BE2C (cell line): ENCODE results near the gene DRG1.

Source experiments
- DNase-seq: peaks from one replicate; pipeline ENCODE4 v3.0.0-alpha.2; 2020
- H3K27me3 ChIP-seq: fragments of 250-450 bp; sonication (Bioruptor Pico); 2 replicates; pipeline ENCODE4 v1.5.1; 2020; ENCODE audit warnings: mild to moderate bottlenecking
- H3K36me3 ChIP-seq: fragments of 250-450 bp; sonication (Bioruptor Pico); 2 replicates; pipeline ENCODE4 v1.5.1; 2020; ENCODE audit warnings: mild to moderate bottlenecking
- H3K4me1 ChIP-seq: fragments of 250-450 bp; sonication (Bioruptor Pico); 2 replicates; pipeline ENCODE4 v1.5.1; 2020
- H3K4me3 ChIP-seq: 2 replicates; pipeline ENCODE4 v1.5.1; 2011; ENCODE audit warnings: low read depth, low read length
- H3K9me3 ChIP-seq: fragments of 250-450 bp; sonication (Bioruptor Pico); 2 replicates; pipeline ENCODE4 v1.5.1; 2020
- TF ChIP-seq, protein P1 (sequence below): IDR thresholded peaks from 2 replicates; pipeline ENCODE4 v1.5.1; 2012; ENCODE audit warnings: mild to moderate bottlenecking, low read depth, low read length

The DRG1 gene

DNA sequence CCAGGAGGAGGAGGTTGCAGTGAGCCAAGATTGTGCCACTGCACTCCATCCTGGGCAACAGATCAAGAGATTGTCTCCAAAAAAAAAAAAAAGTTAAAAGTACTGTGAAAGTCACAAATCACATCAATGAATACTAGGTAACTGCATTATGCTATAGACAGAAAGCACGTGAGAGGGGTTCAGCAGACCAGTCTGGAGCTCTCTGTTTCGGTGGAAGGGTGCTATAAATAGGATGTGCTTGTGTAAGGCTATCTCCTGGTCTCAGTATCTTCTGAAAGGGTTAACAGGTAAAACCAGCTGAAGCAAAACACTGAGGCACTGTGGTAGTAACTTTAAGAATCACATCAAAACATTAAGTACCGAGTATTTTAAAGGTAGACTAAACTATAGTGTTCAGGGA is 46.8 kb downstream of the DRG1 start:
- no peak for DNase-seq
- Histone ChIP-seq H3K27me3 (no peaks in the 10 kb centered on the region), H3K9me3 (no peaks in the 10 kb centered on the region), H3K36me3 (peaks cover 51% of the 10 kb centered on the region), H3K4me3 (no peak overlapping the region), H3K4me1 (no peaks in the 10 kb centered on the region)
- TF ChIP-seq, protein P1, sequence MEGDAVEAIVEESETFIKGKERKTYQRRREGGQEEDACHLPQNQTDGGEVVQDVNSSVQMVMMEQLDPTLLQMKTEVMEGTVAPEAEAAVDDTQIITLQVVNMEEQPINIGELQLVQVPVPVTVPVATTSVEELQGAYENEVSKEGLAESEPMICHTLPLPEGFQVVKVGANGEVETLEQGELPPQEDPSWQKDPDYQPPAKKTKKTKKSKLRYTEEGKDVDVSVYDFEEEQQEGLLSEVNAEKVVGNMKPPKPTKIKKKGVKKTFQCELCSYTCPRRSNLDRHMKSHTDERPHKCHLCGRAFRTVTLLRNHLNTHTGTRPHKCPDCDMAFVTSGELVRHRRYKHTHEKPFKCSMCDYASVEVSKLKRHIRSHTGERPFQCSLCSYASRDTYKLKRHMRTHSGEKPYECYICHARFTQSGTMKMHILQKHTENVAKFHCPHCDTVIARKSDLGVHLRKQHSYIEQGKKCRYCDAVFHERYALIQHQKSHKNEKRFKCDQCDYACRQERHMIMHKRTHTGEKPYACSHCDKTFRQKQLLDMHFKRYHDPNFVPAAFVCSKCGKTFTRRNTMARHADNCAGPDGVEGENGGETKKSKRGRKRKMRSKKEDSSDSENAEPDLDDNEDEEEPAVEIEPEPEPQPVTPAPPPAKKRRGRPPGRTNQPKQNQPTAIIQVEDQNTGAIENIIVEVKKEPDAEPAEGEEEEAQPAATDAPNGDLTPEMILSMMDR = no peak

DNA sequence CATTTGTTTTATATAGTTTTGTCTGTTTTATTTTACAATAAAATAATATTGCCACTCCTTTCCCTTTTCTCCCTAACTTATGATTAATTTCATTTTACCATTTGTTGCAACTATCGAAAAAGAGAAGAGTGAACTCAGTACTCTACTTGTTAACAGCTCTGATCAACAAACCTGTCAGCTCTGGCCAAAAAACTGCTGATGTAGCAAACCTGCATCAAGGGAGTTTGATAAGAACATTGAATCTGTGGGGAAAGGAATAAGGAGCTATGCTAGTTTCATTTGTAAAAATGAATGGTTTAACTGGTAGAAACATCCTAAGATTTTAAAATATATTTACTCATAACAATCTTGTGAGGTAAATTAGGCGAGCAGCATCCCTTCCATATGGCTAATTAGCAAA is 47.4 kb downstream of the DRG1 start:
- Histone ChIP-seq H3K27me3 (no peaks in the 10 kb centered on the region), H3K9me3 (no peaks in the 10 kb centered on the region), H3K4me1 (no peaks in the 10 kb centered on the region), H3K4me3 (no peak overlapping the region), H3K36me3 (peaks cover 48% of the 10 kb centered on the region)
- TF ChIP-seq, protein P1 = no peak
- no peak for DNase-seq

DNA sequence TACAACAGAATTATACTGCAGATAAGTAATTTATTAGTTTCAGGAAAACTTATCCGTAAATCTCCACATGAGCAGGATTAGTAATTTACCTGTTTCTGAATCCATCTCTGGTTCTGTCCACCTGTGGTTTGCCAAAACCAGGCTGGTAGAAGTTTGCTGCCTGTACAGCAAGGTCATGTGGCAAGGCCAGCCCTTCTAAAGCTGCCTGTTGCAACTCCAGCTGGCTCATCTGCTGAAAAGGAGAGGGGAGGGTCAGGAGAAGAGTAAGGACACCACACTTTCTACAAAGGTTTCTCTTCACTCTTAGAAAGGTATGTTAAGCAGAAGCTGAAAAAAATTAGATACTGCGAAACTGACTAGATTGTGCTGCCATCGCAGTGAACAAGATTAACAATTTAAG is 47.9 kb downstream of the DRG1 start:
- TF ChIP-seq, protein P1 = no peak
- H3K27me3 ChIP-seq = no peaks in the 10 kb centered on the region
- DNase-seq = no peak
- no peak overlapping the region for H3K4me3 ChIP-seq
- H3K9me3 ChIP-seq = no peaks in the 10 kb centered on the region
- H3K4me1 ChIP-seq = no peaks in the 10 kb centered on the region
- H3K36me3 ChIP-seq = peaks cover 43% of the 10 kb centered on the region

DNA sequence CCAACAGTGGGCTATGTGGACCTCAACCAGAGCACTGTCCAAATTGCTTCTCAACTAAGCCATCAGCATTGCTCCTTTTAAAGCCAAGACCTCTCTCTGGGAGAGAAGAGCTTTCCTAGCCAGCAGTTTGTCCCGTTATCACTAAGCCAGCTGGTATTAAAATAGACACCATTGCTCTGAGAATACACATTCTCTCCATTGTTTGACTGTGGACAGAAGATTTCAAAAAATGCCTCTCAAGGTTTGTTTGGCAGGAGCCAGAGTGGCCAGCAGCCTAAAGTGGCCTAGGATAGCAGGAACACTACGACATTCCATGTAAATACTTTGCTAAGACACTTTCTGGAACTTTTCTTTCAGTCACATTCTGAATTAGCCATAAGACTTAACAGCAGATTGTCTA is 49.0 kb downstream of the DRG1 start:
- Histone ChIP-seq H3K36me3 (peaks cover 43% of the 10 kb centered on the region), H3K9me3 (no peaks in the 10 kb centered on the region), H3K4me3 (no peak overlapping the region), H3K27me3 (no peaks in the 10 kb centered on the region), H3K4me1 (no peaks in the 10 kb centered on the region)
- no peak for DNase-seq
- TF ChIP-seq, protein P1 = no peak

DNA sequence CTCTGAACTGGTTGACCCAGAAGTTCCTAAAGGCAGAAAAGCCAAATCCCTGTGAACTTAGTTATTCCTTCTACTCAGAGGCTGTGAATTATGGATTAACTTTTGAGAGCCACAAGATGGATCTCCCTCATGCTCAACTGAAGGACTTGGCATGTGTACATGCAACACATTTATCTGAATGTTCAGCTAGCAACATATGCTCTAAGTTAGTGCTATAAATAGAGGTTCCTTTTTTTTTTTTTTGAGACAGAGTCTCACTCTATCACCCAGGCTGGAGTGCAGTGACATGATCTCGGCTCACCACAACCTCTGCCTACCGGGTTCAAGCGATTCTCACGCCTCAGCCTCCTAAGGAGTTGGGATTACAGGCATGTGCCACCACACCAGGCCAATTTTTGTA is 50.1 kb downstream of the DRG1 start:
- H3K9me3 ChIP-seq = no peaks in the 10 kb centered on the region
- no peak for DNase-seq
- H3K36me3 ChIP-seq = peaks cover 48% of the 10 kb centered on the region
- TF ChIP-seq, protein P1 = no peak
- no peak overlapping the region for H3K4me3 ChIP-seq
- no peaks in the 10 kb centered on the region for H3K27me3 ChIP-seq
- H3K4me1 ChIP-seq = no peaks in the 10 kb centered on the region

DNA sequence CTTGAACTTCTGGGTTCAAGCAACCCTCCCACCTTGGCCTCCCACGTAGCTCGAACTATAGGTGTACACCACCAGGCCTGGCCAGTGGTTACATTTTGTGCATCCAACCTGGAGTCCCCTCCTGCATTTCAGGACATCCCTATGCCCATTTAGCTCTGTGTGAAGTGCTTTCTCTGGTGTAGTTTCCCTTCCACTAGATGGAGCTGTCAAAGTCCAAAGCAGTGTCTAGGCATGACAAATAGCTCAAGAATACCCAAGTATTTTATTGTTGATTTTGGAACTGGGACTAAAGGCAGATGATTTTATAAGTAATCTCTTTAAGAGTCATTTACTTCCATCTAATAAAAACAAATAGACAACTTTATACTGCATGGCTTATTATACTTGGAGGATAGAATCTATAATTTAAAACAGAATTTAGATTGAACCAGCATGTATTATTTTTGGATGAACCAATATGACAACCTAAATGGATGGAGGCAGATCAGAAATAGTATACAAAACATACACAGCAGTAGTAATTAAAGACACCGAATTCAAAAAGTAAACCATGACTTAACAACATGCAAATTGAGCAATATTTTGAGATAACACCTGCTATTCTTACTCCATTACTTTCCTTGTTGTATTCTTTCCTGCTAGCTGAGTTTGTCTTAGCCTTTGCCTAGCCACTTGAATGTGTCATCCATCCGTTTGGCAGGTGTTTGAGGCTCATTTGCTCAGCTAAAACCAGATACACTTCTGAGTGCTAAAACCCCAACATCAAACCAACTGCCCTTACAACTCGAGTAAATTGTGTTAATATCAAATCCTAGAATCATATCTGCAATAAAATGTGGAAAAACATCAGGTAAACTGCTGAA is 52.5 kb downstream of the DRG1 start:
- DNase-seq = no peak
- Histone ChIP-seq H3K27me3 (no peaks in the 10 kb centered on the region), H3K4me3 (no peak overlapping the region), H3K36me3 (peaks cover 54% of the 10 kb centered on the region), H3K9me3 (no peaks in the 10 kb centered on the region), H3K4me1 (no peaks in the 10 kb centered on the region)
- TF ChIP-seq, protein P1 = peak; percentile 81
